Cardiac muscle cell (in vitro differentiated cells and primary cell): ENCODE results near the gene CUBN. TPM values are rescaled to one million over a fixed set of nuclear protein-coding genes. Genes with fewer than 3 reads are reported as not detected.
"Not testable (repeated sequence)": the region's sequence is repeated elsewhere in the genome, so short reads cannot be mapped to it uniquely, and the experiment has no call there.

ENCODE experiments used
- DNase-seq, 2 donors: peaks; one replicate each; pipeline versions ENCODE4 v3.0.0 to v3.0.0-alpha.2; 2010 to 2017; ENCODE audit warnings: low read depth in 1 of 2, low spot score in 1 of 2
- H3K27ac ChIP-seq: fragments of 200-600 bp; sonication (generic); 2 replicates; pipeline ENCODE4 v1.5.1; 2016
- H3K27me3 ChIP-seq: fragments of 200-600 bp; sonication (generic); 2 replicates; pipeline ENCODE4 v1.6.0; 2016; ENCODE audit warnings: control low read depth
- H3K36me3 ChIP-seq: fragments of 200-600 bp; sonication (generic); 2 replicates; pipeline ENCODE4 v1.5.1; 2016; ENCODE audit warnings: control low read depth
- H3K4me1 ChIP-seq: fragments of 200-600 bp; sonication (generic); 2 replicates; pipeline ENCODE4 v1.8.1; 2017; ENCODE audit warnings: low read depth, mild to moderate bottlenecking, mixed run types
- H3K4me3 ChIP-seq: fragments of 200-600 bp; sonication (generic); 2 replicates; pipeline ENCODE4 v1.5.1; 2016; ENCODE audit warnings: mild to moderate bottlenecking
- H3K9me3 ChIP-seq: fragments of 200-600 bp; sonication (generic); 2 replicates; pipeline ENCODE4 v1.5.1; 2017; ENCODE audit warnings: low read depth, mild to moderate bottlenecking, control low read depth
- CTCF ChIP-seq: IDR thresholded peaks from 2 replicates; pipeline ENCODE4 v1.5.1; 2012; ENCODE audit warnings: low read depth, mild to moderate bottlenecking, low read length
- polyA plus RNA-seq: library from polyadenylated mRNA; unstranded; fragments of >200 nt; fragmentation: Nextera tagmentation; extraction: Ambion mirVana; gene quantifications from 2 replicates; pipeline ENCODE4 v1.2.1, GENCODE V29; 2016
- total RNA-seq: library from RNA; depleted of rRNA; stranded (reverse); fragments of >200 nt; gene quantifications from 2 replicates; pipeline ENCODE4 v1.2.3, GENCODE V29; 2016

The CUBN gene
- total and polyA plus RNA-seq, 2 experiments from 2014 or later, result 0.79 to 2.7 TPM

GRCh38 chr10:17115683-17116082 is 13.9 kb downstream of the CUBN start:
- no peak overlapping the region for H3K4me3 ChIP-seq
- H3K9me3 ChIP-seq, result no peaks in the 10 kb centered on the region
- DNase-seq, result peak in 1 of 2 donors; percentile 27
- H3K27me3 ChIP-seq, result no peaks in the 10 kb centered on the region
- H3K36me3 ChIP-seq, result no peaks in the 10 kb centered on the region
- H3K27ac ChIP-seq, result no peak overlapping the region
- TF ChIP-seq CTCF, result peak; percentile 19
- H3K4me1 ChIP-seq, result peaks cover 8% of the 10 kb centered on the region

- not testable (repeated sequence) for H3K4me1 ChIP-seq, H3K9me3 ChIP-seq, H3K4me3 ChIP-seq, H3K27ac ChIP-seq, H3K36me3 ChIP-seq, H3K27me3 ChIP-seq, DNase-seq
Observed at GRCh38 chr10:17114878-17115444, 14.7 kb downstream of the CUBN start.

GRCh38 chr10:17113889-17114540 is 15.6 kb downstream of the CUBN start:
- no peak for TF ChIP-seq CTCF
- Histone ChIP-seq H3K36me3 (no peaks in the 10 kb centered on the region), H3K4me3 (no peak overlapping the region), H3K27me3 (no peaks in the 10 kb centered on the region), H3K27ac (no peak overlapping the region), H3K9me3 (no peaks in the 10 kb centered on the region), H3K4me1 (no peaks in the 10 kb centered on the region)
- peak; percentile 23 to 70 for DNase-seq

- H3K4me1 ChIP-seq, result no peaks in the 10 kb centered on the region
- TF ChIP-seq CTCF, result no peak
- DNase-seq, result no peak
- no peaks in the 10 kb centered on the region for H3K36me3 ChIP-seq
- no peaks in the 10 kb centered on the region for H3K27me3 ChIP-seq
- no peak overlapping the region for H3K27ac ChIP-seq
- H3K4me3 ChIP-seq, result no peak overlapping the region
- no peaks in the 10 kb centered on the region for H3K9me3 ChIP-seq
Observed at GRCh38 chr10:17113346-17113745, 16.3 kb downstream of the CUBN start.

GRCh38 chr10:17112566-17112965 is 17.0 kb downstream of the CUBN start:
- no peak overlapping the region for H3K27ac ChIP-seq
- H3K36me3 ChIP-seq, result no peaks in the 10 kb centered on the region
- H3K27me3 ChIP-seq, result no peaks in the 10 kb centered on the region

More at GRCh38 chr10:17112566-17112965, 17.0 kb downstream of the CUBN start:
- Histone ChIP-seq H3K4me1 (no peaks in the 10 kb centered on the region), H3K4me3 (no peak overlapping the region), H3K9me3 (no peaks in the 10 kb centered on the region)
- no peak for TF ChIP-seq CTCF
- DNase-seq, result no peak
